ENCODE data around the gene HDAC8. TPM values are rescaled to one million over a fixed set of nuclear protein-coding genes. Genes with fewer than 3 reads are reported as not detected.

The HDAC8 gene
- total RNA-seq, 2 donors from 2014 or later, result 32.5 to 63.8 TPM

- no peak overlapping the region for H3K4me3 ChIP-seq
Observed at GRCh38 chrX:72367516-72367915, 205.1 kb downstream of the HDAC8 start.

GRCh38 chrX:72366701-72367454, 205.8 kb downstream of the HDAC8 start:
- DNase-seq (ENCODE audit: low spot score), result no peak
- H3K4me3 ChIP-seq, result no peak overlapping the region
- no peak overlapping the region for H3K27ac ChIP-seq
- TF ChIP-seq, protein P1, sequence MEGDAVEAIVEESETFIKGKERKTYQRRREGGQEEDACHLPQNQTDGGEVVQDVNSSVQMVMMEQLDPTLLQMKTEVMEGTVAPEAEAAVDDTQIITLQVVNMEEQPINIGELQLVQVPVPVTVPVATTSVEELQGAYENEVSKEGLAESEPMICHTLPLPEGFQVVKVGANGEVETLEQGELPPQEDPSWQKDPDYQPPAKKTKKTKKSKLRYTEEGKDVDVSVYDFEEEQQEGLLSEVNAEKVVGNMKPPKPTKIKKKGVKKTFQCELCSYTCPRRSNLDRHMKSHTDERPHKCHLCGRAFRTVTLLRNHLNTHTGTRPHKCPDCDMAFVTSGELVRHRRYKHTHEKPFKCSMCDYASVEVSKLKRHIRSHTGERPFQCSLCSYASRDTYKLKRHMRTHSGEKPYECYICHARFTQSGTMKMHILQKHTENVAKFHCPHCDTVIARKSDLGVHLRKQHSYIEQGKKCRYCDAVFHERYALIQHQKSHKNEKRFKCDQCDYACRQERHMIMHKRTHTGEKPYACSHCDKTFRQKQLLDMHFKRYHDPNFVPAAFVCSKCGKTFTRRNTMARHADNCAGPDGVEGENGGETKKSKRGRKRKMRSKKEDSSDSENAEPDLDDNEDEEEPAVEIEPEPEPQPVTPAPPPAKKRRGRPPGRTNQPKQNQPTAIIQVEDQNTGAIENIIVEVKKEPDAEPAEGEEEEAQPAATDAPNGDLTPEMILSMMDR (IDR thresholded peaks at IDR 0.05), result no peak
- no peaks in the 10 kb centered on the region for H3K36me3 ChIP-seq
- no peak for ATAC-seq (ENCODE audit: insufficient number of reproducible peaks, low FRiP score, low read depth)
- no peaks in the 10 kb centered on the region for H3K4me1 ChIP-seq (ENCODE audit: control insufficient read depth in 1 of 2, low read depth in 2 of 2)
- no peaks in the 10 kb centered on the region for H3K9me3 ChIP-seq
- H3K27me3 ChIP-seq (replicated peaks; ENCODE audit: insufficient read depth), result no peaks in the 10 kb centered on the region

More at GRCh38 chrX:72367516-72367915, 205.1 kb downstream of the HDAC8 start:
- H3K4me1 ChIP-seq (ENCODE audit: control insufficient read depth in 1 of 2, low read depth in 2 of 2), result no peaks in the 10 kb centered on the region
- H3K27ac ChIP-seq, result no peak overlapping the region
- TF ChIP-seq, protein P1 (IDR thresholded peaks at IDR 0.05), result no peak
- ATAC-seq (ENCODE audit: insufficient number of reproducible peaks, low FRiP score, low read depth), result no peak
- H3K27me3 ChIP-seq (replicated peaks; ENCODE audit: insufficient read depth), result no peaks in the 10 kb centered on the region
- no peaks in the 10 kb centered on the region for H3K9me3 ChIP-seq
- no peaks in the 10 kb centered on the region for H3K36me3 ChIP-seq
- DNase-seq (ENCODE audit: low spot score), result no peak

- TF ChIP-seq, protein P1 (IDR thresholded peaks at IDR 0.05), result no peak
- DNase-seq (ENCODE audit: low spot score) (no peak), ATAC-seq (ENCODE audit: insufficient number of reproducible peaks, low FRiP score, low read depth) (no peak)
- no peak overlapping the region for H3K4me3 ChIP-seq
- no peaks in the 10 kb centered on the region for H3K4me1 ChIP-seq (ENCODE audit: control insufficient read depth in 1 of 2, low read depth in 2 of 2)
- H3K27me3 ChIP-seq (replicated peaks; ENCODE audit: insufficient read depth), result no peaks in the 10 kb centered on the region
- no peaks in the 10 kb centered on the region for H3K9me3 ChIP-seq
- H3K36me3 ChIP-seq, result no peaks in the 10 kb centered on the region
- no peak overlapping the region for H3K27ac ChIP-seq
Observed at GRCh38 chrX:72366178-72366577, 206.5 kb downstream of the HDAC8 start.

DNA sequence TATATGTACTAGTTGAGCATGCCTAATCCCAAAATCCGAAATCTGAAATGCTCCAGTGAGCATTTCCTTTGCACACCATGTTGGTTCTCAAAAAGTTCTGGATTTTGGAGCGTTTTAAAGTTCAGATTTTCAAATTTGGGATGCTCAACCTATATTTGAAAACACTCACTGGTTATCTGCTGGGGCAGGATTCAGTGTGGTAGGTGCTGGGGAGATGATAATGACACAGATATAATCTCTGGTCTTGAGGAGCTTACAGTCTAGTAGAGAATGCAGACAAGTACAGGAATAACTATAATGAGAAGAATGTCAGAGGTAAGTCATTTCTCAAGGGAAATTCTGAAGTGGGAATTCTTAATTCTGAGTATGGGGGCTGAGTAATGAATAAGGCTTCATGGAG, 207.5 kb downstream of the HDAC8 start:
- H3K36me3 ChIP-seq, result no peaks in the 10 kb centered on the region
- H3K9me3 ChIP-seq, result no peaks in the 10 kb centered on the region
- DNase-seq (ENCODE audit: low spot score) (no peak), ATAC-seq (ENCODE audit: insufficient number of reproducible peaks, low FRiP score, low read depth) (no peak)
- H3K4me3 ChIP-seq, result no peak overlapping the region
- no peaks in the 10 kb centered on the region for H3K4me1 ChIP-seq (ENCODE audit: control insufficient read depth in 1 of 2, low read depth in 2 of 2)
- H3K27ac ChIP-seq, result no peak overlapping the region
- TF ChIP-seq, protein P1 (IDR thresholded peaks at IDR 0.05), result no peak
- H3K27me3 ChIP-seq (replicated peaks; ENCODE audit: insufficient read depth), result no peaks in the 10 kb centered on the region

- Histone ChIP-seq H3K4me1 (ENCODE audit: control insufficient read depth in 1 of 2, low read depth in 2 of 2) (no peaks in the 10 kb centered on the region), H3K4me3 (no peak overlapping the region), H3K9me3 (no peaks in the 10 kb centered on the region), H3K27ac (no peak overlapping the region), H3K36me3 (no peaks in the 10 kb centered on the region), H3K27me3 (replicated peaks; ENCODE audit: insufficient read depth) (no peaks in the 10 kb centered on the region)
- no peak for DNase-seq (ENCODE audit: low spot score)
- no peak for ATAC-seq (ENCODE audit: insufficient number of reproducible peaks, low FRiP score, low read depth)
- TF ChIP-seq, protein P1 (IDR thresholded peaks at IDR 0.05), result no peak
Observed at GRCh38 chrX:72360326-72360725, 212.3 kb downstream of the HDAC8 start.

Data from thoracic aorta (tissue), 2 donors.